ENCODE measurements around the gene COP1.

The COP1 gene

GRCh38 chr1:175963740-175964139, 243.3 kb downstream of the COP1 start:
- DNase-seq (ENCODE audit: low spot score) = no peak

- no peak for DNase-seq (ENCODE audit: low spot score)
Observed at GRCh38 chr1:175960169-175960568, 246.9 kb downstream of the COP1 start.

DNA sequence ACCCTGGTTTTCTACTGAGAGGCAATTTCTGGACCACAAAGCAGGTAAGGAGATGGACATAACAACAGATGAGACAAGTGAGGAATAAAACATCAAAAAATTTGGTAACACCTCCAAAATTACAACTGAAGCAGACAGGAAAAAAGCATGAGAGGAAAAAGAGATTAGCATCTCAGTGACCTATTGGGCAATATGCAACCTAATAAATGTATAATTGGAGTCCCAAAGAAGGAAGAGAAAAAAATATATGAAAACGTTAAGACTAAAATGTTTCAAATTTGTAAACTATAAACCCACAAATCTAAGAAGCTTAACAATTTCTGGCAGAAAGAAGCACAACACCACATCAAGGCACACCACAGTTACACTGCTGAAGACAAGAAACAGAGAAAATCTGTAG, 255.5 kb downstream of the COP1 start:
- DNase-seq (ENCODE audit: low spot score) = no peak

DNA sequence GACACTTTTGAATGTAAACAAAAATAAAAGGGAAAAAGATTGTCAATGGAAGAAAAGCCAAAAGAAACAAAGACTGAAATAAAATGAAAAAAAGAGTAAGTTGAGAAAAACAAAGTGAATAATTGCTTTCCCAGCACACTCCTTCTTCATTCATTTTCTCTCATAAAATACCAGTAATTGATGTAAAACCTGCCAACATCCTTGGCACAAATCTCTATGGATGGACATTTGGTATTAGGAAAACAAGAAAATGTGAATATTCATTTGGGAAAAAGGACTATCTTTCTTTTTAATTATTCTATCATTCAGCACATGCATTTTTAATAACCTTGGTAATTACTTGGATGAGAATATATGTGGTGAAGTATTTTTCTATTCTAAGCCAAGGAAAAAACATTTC, 259.3 kb downstream of the COP1 start:
- DNase-seq (ENCODE audit: low spot score) = no peak

- no peak for DNase-seq (ENCODE audit: low spot score)
Observed at GRCh38 chr1:175944591-175944990, 262.5 kb downstream of the COP1 start.

GRCh38 chr1:175941164-175941563, 265.9 kb downstream of the COP1 start:
- DNase-seq (ENCODE audit: low spot score) = no peak

DNA sequence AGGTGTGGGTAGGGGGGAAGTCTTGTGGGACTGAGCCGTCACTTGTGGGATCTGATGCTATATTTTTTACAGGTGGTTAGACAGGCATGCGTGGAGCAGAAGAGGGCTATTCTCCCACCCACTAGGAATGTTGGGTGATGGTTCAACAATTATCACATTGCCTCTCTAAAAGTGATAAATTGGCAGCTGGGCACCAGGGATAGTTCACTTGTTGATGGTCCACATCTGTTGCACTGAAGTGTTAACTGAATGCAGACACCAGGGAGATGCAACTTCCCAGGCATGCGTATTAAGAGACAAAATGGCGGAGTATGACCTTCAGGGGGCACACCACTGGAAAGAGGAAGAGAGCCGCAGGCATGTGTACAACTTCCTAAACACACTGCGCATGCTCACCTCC, 270.4 kb downstream of the COP1 start:
- no peak for DNase-seq (ENCODE audit: low spot score)

- no peak for DNase-seq (ENCODE audit: low spot score)
Observed at GRCh38 chr1:175935566-175936115, 271.4 kb downstream of the COP1 start.

- DNase-seq (ENCODE audit: low spot score) = no peak
Observed at GRCh38 chr1:175935166-175935565, 271.9 kb downstream of the COP1 start.

DNA sequence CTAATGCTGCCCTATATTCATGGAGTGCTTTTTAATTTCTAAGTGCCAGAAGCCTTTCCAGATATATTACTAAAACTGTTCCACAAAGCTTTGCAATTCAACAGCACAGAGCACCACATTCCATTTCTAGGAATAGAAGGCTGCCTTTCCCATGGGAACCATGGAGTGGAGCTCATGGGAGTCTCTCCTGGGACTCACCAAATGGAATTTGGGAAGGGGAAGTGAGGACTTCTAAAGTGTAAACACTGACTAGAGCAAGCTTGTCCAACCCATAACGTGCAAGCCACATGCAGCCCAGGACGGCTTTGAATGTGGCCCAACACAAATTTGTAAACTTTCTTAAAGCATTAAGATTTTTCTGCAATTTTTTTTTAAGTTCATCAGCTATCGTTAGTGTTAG, 273.3 kb downstream of the COP1 start:
- peak; percentile 13 for DNase-seq (ENCODE audit: low spot score)

- no peak for DNase-seq (ENCODE audit: low spot score)
Observed at GRCh38 chr1:175927944-175928343, 279.1 kb downstream of the COP1 start.

- DNase-seq (ENCODE audit: low spot score) = peak; percentile 37
Observed at GRCh38 chr1:175922254-175922881, 284.7 kb downstream of the COP1 start.

DNA sequence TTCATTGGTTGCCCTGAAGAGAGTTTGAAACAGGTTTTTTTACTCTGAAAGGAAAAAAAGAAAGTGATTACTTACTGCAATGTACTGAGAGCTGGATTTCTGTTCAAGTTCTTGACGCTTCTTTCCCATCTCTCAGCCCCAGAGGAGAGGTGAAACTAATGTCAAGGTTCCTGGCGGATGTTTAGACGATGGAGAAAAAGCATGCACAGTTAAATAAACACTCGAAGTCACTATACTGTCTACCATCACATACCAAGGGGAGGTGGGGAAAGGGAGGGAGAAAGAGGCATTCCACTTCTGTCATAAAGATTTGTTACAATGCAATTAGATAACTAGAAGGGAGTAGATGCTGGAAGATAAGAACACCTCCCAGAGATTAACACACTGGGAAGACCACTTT, 286.7 kb downstream of the COP1 start:
- DNase-seq (ENCODE audit: low spot score) = no peak

- DNase-seq (ENCODE audit: low spot score) = no peak
Observed at GRCh38 chr1:175919001-175919400, 288.1 kb downstream of the COP1 start.

- DNase-seq (ENCODE audit: low spot score) = peak; percentile 35
Observed at GRCh38 chr1:175918364-175918801, 288.7 kb downstream of the COP1 start.

GRCh38 chr1:175914115-175914514, 293.0 kb downstream of the COP1 start:
- DNase-seq (ENCODE audit: low spot score) = no peak

- no peak for DNase-seq (ENCODE audit: low spot score)
Observed at GRCh38 chr1:175911138-175911537, 295.9 kb downstream of the COP1 start.

GRCh38 chr1:175906370-175906769, 300.7 kb downstream of the COP1 start:
- no peak for DNase-seq (ENCODE audit: low spot score)

GRCh38 chr1:175904808-175905207, 302.3 kb downstream of the COP1 start:
- no peak for DNase-seq (ENCODE audit: low spot score)

- no peak for DNase-seq (ENCODE audit: low spot score)
Observed at GRCh38 chr1:175902281-175902680, 304.8 kb downstream of the COP1 start.

GRCh38 chr1:175901076-175901836, 305.8 kb downstream of the COP1 start:
- DNase-seq (ENCODE audit: low spot score) = no peak

- DNase-seq (ENCODE audit: low spot score) = no peak
Observed at GRCh38 chr1:175900171-175900570, 306.9 kb downstream of the COP1 start.

- DNase-seq (ENCODE audit: low spot score) = no peak
Observed at GRCh38 chr1:175895966-175896365, 311.1 kb downstream of the COP1 start.
